Measurements from ENCODE around the gene CRIP1.

The CRIP1 gene

GRCh38 chr14:105452963-105453362, 33.7 kb upstream of the CRIP1 start:
- no peak overlapping the region for H3K4me3 ChIP-seq (ENCODE audit: low read length, poor library complexity, severe bottlenecking)
- peaks cover 12% of the 10 kb centered on the region for H4K20me1 ChIP-seq (ENCODE audit: insufficient read depth, low read length, poor library complexity, severe bottlenecking)
- no peaks in the 10 kb centered on the region for H3K4me1 ChIP-seq (ENCODE audit: insufficient read depth, low read length, poor library complexity, severe bottlenecking)
- peaks cover 63% of the 10 kb centered on the region; the same call in 1 of the 2 replicates for H3K36me3 ChIP-seq (ENCODE audit: insufficient read depth, low read length)
- H3K27me3 ChIP-seq (ENCODE audit: insufficient read depth, low read length, poor library complexity, severe bottlenecking) = no peaks in the 10 kb centered on the region
- TF ChIP-seq EZH2phosphoT487 (IDR thresholded peaks at IDR 0.05; ENCODE audit: borderline replicate concordance) = no peak
- no peak for TF ChIP-seq CTCF (conservative IDR thresholded peaks at IDR 0.05; ENCODE audit: low read length)
- no peaks in the 10 kb centered on the region for H3K9me2 ChIP-seq (replicated peaks; ENCODE audit: low read depth, low read length)
- no peaks in the 10 kb centered on the region for H3K9me3 ChIP-seq (ENCODE audit: insufficient read depth, low read depth, low read length)
- peaks cover 12% of the 10 kb centered on the region; the same call in 1 of the 2 replicates for H3K79me2 ChIP-seq (ENCODE audit: insufficient read depth, low read length)
- no peak overlapping the region for H3K4me2 ChIP-seq (ENCODE audit: low read depth, low read length, poor library complexity, severe bottlenecking)
- no peak overlapping the region for H3K9ac ChIP-seq (ENCODE audit: low read depth, low read length, poor library complexity, severe bottlenecking)
- no peak overlapping the region for H2AFZ ChIP-seq (ENCODE audit: low read length)
- H3F3A ChIP-seq (ENCODE audit: low read depth) = no peaks in the 10 kb centered on the region

GRCh38 chr14:105453847-105454246, 32.8 kb upstream of the CRIP1 start:
- Histone ChIP-seq H3K9me2 (replicated peaks; ENCODE audit: low read depth, low read length) (no peaks in the 10 kb centered on the region), H4K20me1 (ENCODE audit: insufficient read depth, low read length, poor library complexity, severe bottlenecking) (peaks cover 7% of the 10 kb centered on the region), H3K79me2 (ENCODE audit: insufficient read depth, low read length) (peaks cover 6% of the 10 kb centered on the region; the same call in 1 of the 2 replicates), H3K4me2 (ENCODE audit: low read depth, low read length, poor library complexity, severe bottlenecking) (no peak overlapping the region), H3K27me3 (ENCODE audit: insufficient read depth, low read length, poor library complexity, severe bottlenecking) (no peaks in the 10 kb centered on the region), H3K36me3 (ENCODE audit: insufficient read depth, low read length) (peaks cover 68% of the 10 kb centered on the region; the same call in 1 of the 2 replicates), H3K4me3 (ENCODE audit: low read length, poor library complexity, severe bottlenecking) (no peak overlapping the region), H3K9me3 (ENCODE audit: insufficient read depth, low read depth, low read length) (no peaks in the 10 kb centered on the region), H3K9ac (ENCODE audit: low read depth, low read length, poor library complexity, severe bottlenecking) (no peak overlapping the region), H2AFZ (ENCODE audit: low read length) (no peak overlapping the region), H3K4me1 (ENCODE audit: insufficient read depth, low read length, poor library complexity, severe bottlenecking) (no peaks in the 10 kb centered on the region), H3F3A (ENCODE audit: low read depth) (no peaks in the 10 kb centered on the region)
- no peak for TF ChIP-seq CTCF (conservative IDR thresholded peaks at IDR 0.05; ENCODE audit: low read length)
- no peak for TF ChIP-seq EZH2phosphoT487 (IDR thresholded peaks at IDR 0.05; ENCODE audit: borderline replicate concordance)

GRCh38 chr14:105455086-105455640, 31.5 kb upstream of the CRIP1 start:
- no peak overlapping the region for H2AFZ ChIP-seq (ENCODE audit: low read length)
- no peaks in the 10 kb centered on the region for H3K4me1 ChIP-seq (ENCODE audit: insufficient read depth, low read length, poor library complexity, severe bottlenecking)
- TF ChIP-seq EZH2phosphoT487 (IDR thresholded peaks at IDR 0.05; ENCODE audit: borderline replicate concordance) (no peak), CTCF (conservative IDR thresholded peaks at IDR 0.05; ENCODE audit: low read length) (no peak)
- no peaks in the 10 kb centered on the region for H3K9me2 ChIP-seq (replicated peaks; ENCODE audit: low read depth, low read length)
- H3K9ac ChIP-seq (ENCODE audit: low read depth, low read length, poor library complexity, severe bottlenecking) = no peak overlapping the region
- no peaks in the 10 kb centered on the region for H4K20me1 ChIP-seq (ENCODE audit: insufficient read depth, low read length, poor library complexity, severe bottlenecking)
- H3F3A ChIP-seq (ENCODE audit: low read depth) = no peaks in the 10 kb centered on the region
- no peaks in the 10 kb centered on the region for H3K79me2 ChIP-seq (ENCODE audit: insufficient read depth, low read length)
- H3K36me3 ChIP-seq (ENCODE audit: insufficient read depth, low read length) = peaks cover 62% of the 10 kb centered on the region; the same call in 1 of the 2 replicates
- no peak overlapping the region for H3K4me2 ChIP-seq (ENCODE audit: low read depth, low read length, poor library complexity, severe bottlenecking)
- no peak overlapping the region for H3K4me3 ChIP-seq (ENCODE audit: low read length, poor library complexity, severe bottlenecking)
- no peaks in the 10 kb centered on the region for H3K9me3 ChIP-seq (ENCODE audit: insufficient read depth, low read depth, low read length)
- no peaks in the 10 kb centered on the region for H3K27me3 ChIP-seq (ENCODE audit: insufficient read depth, low read length, poor library complexity, severe bottlenecking)
